ENCODE results near the gene STK4. TPM values are rescaled to one million over a fixed set of nuclear protein-coding genes. Genes with fewer than 3 reads are reported as not detected.

STK4 gene
- total and polyA plus RNA-seq, 7 donors: 2.4 to 8.6 (median 5.6) TPM

GRCh38 chr20:44946271-44946852 lies 19.9 kb upstream of the STK4 start:
- intact Hi-C loops (cut with DNase I): no loop called here
- DNase-seq (no peak), ATAC-seq (peak; percentile 71 to 87 (median 84))
- H3K9me3 ChIP-seq: no peaks in the 10 kb centered on the region
- peaks cover 26 to 100% of the 10 kb centered on the region in 2 donors for H3K36me3 ChIP-seq (ENCODE audit: insufficient read depth in 1 of 2, low read depth in 1 of 2)
- no peak for TF ChIP-seq CTCF (IDR thresholded peaks at IDR 0.05)
- 55 to 85% (median 59%) methylated on average over 2 of the region's 2 CpGs for WGBS, 3 donors
- H3K27ac ChIP-seq: peak overlapping the region; percentile 59
- no peak overlapping the region for H3K4me3 ChIP-seq
- H3K27me3 ChIP-seq (ENCODE audit: insufficient read depth in 3 of 3, low read length in 2 of 3): no peaks in the 10 kb centered on the region
- peaks cover 4% of the 10 kb centered on the region for H3K4me1 ChIP-seq

DNA sequence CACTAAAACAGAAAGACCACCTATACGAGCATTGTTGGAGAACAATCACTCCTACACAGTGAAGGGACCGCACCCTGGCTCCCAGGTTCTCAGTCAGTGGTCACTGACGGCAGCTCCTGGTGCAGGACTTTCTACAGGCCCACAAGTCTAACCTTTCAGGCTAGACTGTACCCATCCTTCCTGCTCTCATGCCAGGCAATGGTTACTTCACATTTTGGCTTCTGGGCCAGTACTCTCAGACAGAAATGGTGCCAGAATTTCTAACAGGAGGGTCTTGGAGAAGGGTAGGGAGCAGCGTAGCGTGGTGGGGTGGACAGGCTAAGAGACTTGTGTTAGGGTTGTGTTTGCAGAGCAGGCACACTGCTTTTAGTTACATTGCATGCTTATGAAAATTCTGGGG lies 18.2 kb upstream of the STK4 start:
- H3K9me3 ChIP-seq: no peaks in the 10 kb centered on the region
- DNase-seq (no peak), ATAC-seq (no peak)
- TF ChIP-seq CTCF (IDR thresholded peaks at IDR 0.05): no peak
- no peak overlapping the region for H3K27ac ChIP-seq
- H3K4me1 ChIP-seq: peaks cover 4% of the 10 kb centered on the region
- WGBS, 3 donors: 93 to 96% (median 95%) methylated on average over 5 of the region's 5 CpGs
- peaks cover 27 to 100% of the 10 kb centered on the region in 2 donors for H3K36me3 ChIP-seq (ENCODE audit: insufficient read depth in 1 of 2, low read depth in 1 of 2)
- no peaks in the 10 kb centered on the region for H3K27me3 ChIP-seq (ENCODE audit: insufficient read depth in 3 of 3, low read length in 2 of 3)
- H3K4me3 ChIP-seq: no peak overlapping the region
- intact Hi-C loops (cut with DNase I): no loop called here

- no peak for TF ChIP-seq CTCF (IDR thresholded peaks at IDR 0.05)
- H3K9me3 ChIP-seq: no peaks in the 10 kb centered on the region
- peaks cover 4% of the 10 kb centered on the region for H3K4me1 ChIP-seq
- peaks cover 26 to 100% of the 10 kb centered on the region in 2 donors for H3K36me3 ChIP-seq (ENCODE audit: insufficient read depth in 1 of 2, low read depth in 1 of 2)
- DNase-seq: no peak
- H3K27me3 ChIP-seq (ENCODE audit: insufficient read depth in 3 of 3, low read length in 2 of 3): no peaks in the 10 kb centered on the region
- intact Hi-C loops (cut with DNase I): no loop called here
- H3K4me3 ChIP-seq: no peak overlapping the region
- no peak for ATAC-seq
- H3K27ac ChIP-seq: no peak overlapping the region
- WGBS, 3 donors: 75 to 89% (median 87%) methylated on average over 2 of the region's 2 CpGs
These were observed 17.8 kb upstream of the STK4 start for GRCh38 chr20:44948513-44948912.

GRCh38 chr20:44950368-44950767 lies 15.9 kb upstream of the STK4 start:
- Histone ChIP-seq H3K27ac (no peak overlapping the region), H3K9me3 (no peaks in the 10 kb centered on the region), H3K4me1 (peaks cover 4% of the 10 kb centered on the region), H3K4me3 (no peak overlapping the region), H3K36me3 (ENCODE audit: insufficient read depth in 1 of 2, low read depth in 1 of 2) (peaks cover 29 to 100% of the 10 kb centered on the region in 2 donors), H3K27me3 (ENCODE audit: insufficient read depth in 3 of 3, low read length in 2 of 3) (no peaks in the 10 kb centered on the region)
- DNase-seq (no peak), ATAC-seq (no peak)
- intact Hi-C loops (cut with DNase I): no loop called here
- TF ChIP-seq CTCF (IDR thresholded peaks at IDR 0.05): no peak
- WGBS, 3 donors: 97 to 100% (median 100%) methylated on average over 1 of the region's 1 CpG

DNA sequence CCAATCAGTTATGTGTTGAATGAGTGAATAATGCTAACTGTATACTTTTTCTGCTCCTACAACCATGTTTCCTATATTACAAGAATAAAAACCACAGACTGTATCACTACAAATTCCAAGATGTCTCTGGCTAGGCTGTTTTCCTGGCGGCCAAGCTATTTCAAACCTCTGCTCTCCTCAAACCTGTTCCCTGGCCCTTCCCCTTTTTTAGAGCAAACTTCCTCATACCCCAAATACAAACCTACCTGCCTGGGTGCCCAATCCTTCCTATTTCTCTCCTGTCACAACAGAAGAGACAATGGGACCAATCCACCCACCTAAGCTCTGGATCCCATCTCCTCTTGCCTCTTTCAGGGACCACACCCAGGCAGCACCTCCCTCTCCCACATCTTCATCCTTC lies 13.6 kb upstream of the STK4 start:
- WGBS, 3 donors: 89 to 96% (median 94%) methylated on average over 1 of the region's 1 CpG
- no peak for TF ChIP-seq CTCF (IDR thresholded peaks at IDR 0.05)

More for the DNA sequence above, 13.6 kb upstream of the STK4 start:
- no peak overlapping the region for H3K4me3 ChIP-seq
- no peak for DNase-seq
- no peak for ATAC-seq
- peaks cover 32 to 92% of the 10 kb centered on the region in 2 donors for H3K36me3 ChIP-seq (ENCODE audit: insufficient read depth in 1 of 2, low read depth in 1 of 2)
- no peaks in the 10 kb centered on the region for H3K4me1 ChIP-seq
- H3K27me3 ChIP-seq (ENCODE audit: insufficient read depth in 3 of 3, low read length in 2 of 3): no peaks in the 10 kb centered on the region
- intact Hi-C loops (cut with DNase I): no loop called here
- H3K27ac ChIP-seq: no peak overlapping the region
- H3K9me3 ChIP-seq: no peaks in the 10 kb centered on the region
